Central memory CD8-positive, alpha-beta T cell (primary cell): ENCODE results near the gene ZFPM1.

ENCODE experiments used
- ATAC-seq: fragments of 150-1000 bp; cut with Tn5 transposase; replicated peaks from 2 replicates; pipeline ENCODE4 v1.10.0; 2022; ENCODE audit warnings: mild to moderate bottlenecking, moderate FRiP score, moderate number of reproducible peaks; ENCODE audit not compliant: poor library complexity, severe bottlenecking; ENCODE audit errors: extremely low read depth
- DNase-seq, 2 donors: peaks; one replicate each; pipeline ENCODE4 v3.0.0; 2021; ENCODE audit warnings: low spot score in 2 of 2
- H3K27ac Mint-ChIP-seq: one replicate; pipeline ENCODE4 v1.8.0; 2022; ENCODE audit warnings: low read depth, mild to moderate bottlenecking, moderate library complexity, mixed read lengths
- H3K27me3 Mint-ChIP-seq: one replicate; pipeline ENCODE4 v1.8.0; 2022; ENCODE audit warnings: mixed read lengths
- H3K36me3 Mint-ChIP-seq: one replicate; pipeline ENCODE4 v1.8.0; 2022; ENCODE audit warnings: mild to moderate bottlenecking, moderate library complexity, mixed read lengths; ENCODE audit not compliant: insufficient read depth
- H3K4me1 Mint-ChIP-seq: one replicate; pipeline ENCODE4 v1.8.0; 2022; ENCODE audit warnings: mixed read lengths
- H3K4me3 Mint-ChIP-seq: one replicate; pipeline ENCODE4 v1.8.0; 2022; ENCODE audit warnings: mild to moderate bottlenecking, moderate library complexity, mixed read lengths
- H3K9me3 Mint-ChIP-seq: one replicate; pipeline ENCODE4 v1.8.0; 2022; ENCODE audit warnings: mixed read lengths

ZFPM1 gene

GRCh38 chr16:88412766-88413165 lies 40.3 kb upstream of the ZFPM1 start:
- Mint-ChIP-seq H3K4me3 (no peak overlapping the region), H3K27me3 (no peaks in the 10 kb centered on the region), H3K4me1 (no peaks in the 10 kb centered on the region), H3K27ac (no peak overlapping the region), H3K36me3 (peaks cover under 1% of the 10 kb centered on the region), H3K9me3 (no peaks in the 10 kb centered on the region)
- ATAC-seq = no peak
- no peak for DNase-seq

GRCh38 chr16:88413231-88413630 lies 39.8 kb upstream of the ZFPM1 start:
- DNase-seq (no peak), ATAC-seq (no peak)
- H3K9me3 Mint-ChIP-seq = no peaks in the 10 kb centered on the region
- H3K4me1 Mint-ChIP-seq = no peaks in the 10 kb centered on the region
- H3K27ac Mint-ChIP-seq = no peak overlapping the region
- no peak overlapping the region for H3K4me3 Mint-ChIP-seq
- H3K36me3 Mint-ChIP-seq = no peaks in the 10 kb centered on the region
- H3K27me3 Mint-ChIP-seq = no peaks in the 10 kb centered on the region

DNA sequence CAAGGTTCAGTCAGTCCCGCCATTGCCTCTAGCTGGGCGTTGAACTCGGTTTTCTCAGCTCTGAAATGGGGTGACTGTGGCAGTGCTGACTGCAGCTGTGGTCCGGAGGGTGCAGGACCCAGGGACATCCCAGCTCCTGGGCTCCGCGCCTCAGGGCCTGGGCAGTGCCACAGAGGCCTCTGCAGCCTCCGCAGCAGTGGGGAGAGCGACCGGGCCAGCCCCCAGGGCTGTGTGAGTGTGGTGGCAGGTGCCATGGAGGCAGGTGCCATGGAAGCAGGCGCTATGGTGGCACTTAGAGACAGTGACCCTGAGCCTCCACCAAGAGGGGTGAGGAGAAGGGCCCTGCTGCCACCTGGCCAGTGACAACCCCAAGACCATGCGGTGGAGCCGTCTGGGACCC lies 39.4 kb upstream of the ZFPM1 start:
- Mint-ChIP-seq H3K27ac (no peak overlapping the region), H3K27me3 (no peaks in the 10 kb centered on the region), H3K9me3 (no peaks in the 10 kb centered on the region), H3K4me1 (no peaks in the 10 kb centered on the region), H3K36me3 (no peaks in the 10 kb centered on the region), H3K4me3 (no peak overlapping the region)
- DNase-seq = no peak
- ATAC-seq = no peak

DNA sequence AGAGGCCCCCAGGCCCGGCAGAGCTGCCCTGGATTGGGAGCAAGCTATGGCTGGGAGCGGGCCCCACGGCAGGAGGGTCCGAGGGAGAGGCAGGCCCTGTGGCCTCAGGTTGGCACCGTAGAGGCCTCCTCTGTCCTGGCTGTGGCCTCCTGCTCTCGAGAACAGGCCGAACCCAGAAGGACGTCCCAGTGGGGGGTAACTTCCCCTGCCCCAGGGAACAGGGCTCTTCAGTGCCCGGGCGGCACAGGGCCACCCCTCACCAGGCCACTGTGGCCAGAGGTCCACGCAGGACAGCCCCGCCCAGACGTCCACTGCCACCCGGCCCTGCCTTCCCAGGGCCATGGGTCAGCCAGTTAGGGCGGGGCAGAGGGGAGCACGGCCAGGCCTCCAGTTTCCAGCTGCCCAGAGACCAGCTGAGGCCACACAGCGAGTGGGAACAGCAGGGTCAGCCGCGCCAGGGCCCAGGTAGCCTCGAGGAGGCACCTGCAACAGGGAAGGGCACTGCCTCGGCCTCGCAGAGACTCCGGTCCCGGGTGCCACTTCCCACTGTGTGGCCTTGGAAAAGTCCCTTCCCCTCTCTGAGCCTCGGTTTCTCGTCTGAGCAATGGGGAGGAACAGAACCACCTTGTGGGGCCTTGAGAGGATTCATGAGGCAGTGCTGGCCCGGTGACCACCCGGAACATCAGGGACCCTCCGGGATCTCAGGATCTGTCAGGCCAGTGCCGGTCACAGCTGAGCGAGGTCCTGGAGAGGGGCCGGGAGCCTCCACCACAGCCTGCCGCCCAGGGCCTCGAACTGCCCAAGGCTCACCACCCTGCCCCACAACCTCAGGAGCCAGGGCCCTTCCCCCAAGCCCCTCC lies 38.3 kb upstream of the ZFPM1 start:
- Mint-ChIP-seq H3K9me3 (no peaks in the 10 kb centered on the region), H3K27ac (no peak overlapping the region), H3K4me1 (no peaks in the 10 kb centered on the region), H3K36me3 (no peaks in the 10 kb centered on the region), H3K4me3 (no peak overlapping the region), H3K27me3 (no peaks in the 10 kb centered on the region)
- DNase-seq (no peak), ATAC-seq (no peak)

GRCh38 chr16:88415381-88415705 lies 37.7 kb upstream of the ZFPM1 start:
- no peaks in the 10 kb centered on the region for H3K4me1 Mint-ChIP-seq

DNA sequence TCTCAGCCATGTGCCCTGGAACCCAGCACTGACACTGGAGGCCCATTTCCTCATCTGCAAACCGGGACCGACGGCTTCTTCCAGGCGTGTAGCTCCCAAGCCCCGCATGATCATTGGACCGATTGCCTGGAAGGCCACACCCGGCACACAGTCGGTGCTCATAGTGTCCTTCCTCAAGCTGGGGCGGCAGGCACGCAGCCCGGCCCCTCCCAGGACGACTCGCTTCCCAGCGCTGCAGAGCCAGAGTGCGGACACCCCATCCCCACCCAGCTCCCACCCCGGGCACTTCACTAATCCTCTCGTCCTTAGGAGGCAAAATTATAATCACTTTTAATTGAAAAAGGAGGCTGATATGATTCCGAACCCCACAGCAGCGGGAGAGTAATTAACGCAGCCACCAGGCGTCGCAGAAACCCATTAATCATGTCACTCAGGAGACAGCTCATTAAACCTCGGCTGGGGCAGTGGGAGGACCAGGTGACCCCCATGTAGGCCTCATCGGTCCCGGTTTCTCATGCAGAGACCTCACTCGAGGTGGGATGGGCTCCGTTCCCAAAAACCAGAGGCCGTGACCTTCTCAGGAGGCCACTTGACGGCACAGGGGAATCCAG lies 37.3 kb upstream of the ZFPM1 start:
- no peak overlapping the region for H3K4me3 Mint-ChIP-seq
- no peaks in the 10 kb centered on the region for H3K9me3 Mint-ChIP-seq
- H3K27me3 Mint-ChIP-seq = no peaks in the 10 kb centered on the region
- no peaks in the 10 kb centered on the region for H3K36me3 Mint-ChIP-seq
- H3K4me1 Mint-ChIP-seq = no peaks in the 10 kb centered on the region
- ATAC-seq (no peak), DNase-seq (no peak)
- no peak overlapping the region for H3K27ac Mint-ChIP-seq

More at GRCh38 chr16:88415381-88415705, 37.7 kb upstream of the ZFPM1 start:
- H3K9me3 Mint-ChIP-seq = no peaks in the 10 kb centered on the region
- no peaks in the 10 kb centered on the region for H3K27me3 Mint-ChIP-seq
- no peak overlapping the region for H3K4me3 Mint-ChIP-seq
- H3K27ac Mint-ChIP-seq = no peak overlapping the region
- ATAC-seq (no peak), DNase-seq (no peak)
- H3K36me3 Mint-ChIP-seq = no peaks in the 10 kb centered on the region

DNA sequence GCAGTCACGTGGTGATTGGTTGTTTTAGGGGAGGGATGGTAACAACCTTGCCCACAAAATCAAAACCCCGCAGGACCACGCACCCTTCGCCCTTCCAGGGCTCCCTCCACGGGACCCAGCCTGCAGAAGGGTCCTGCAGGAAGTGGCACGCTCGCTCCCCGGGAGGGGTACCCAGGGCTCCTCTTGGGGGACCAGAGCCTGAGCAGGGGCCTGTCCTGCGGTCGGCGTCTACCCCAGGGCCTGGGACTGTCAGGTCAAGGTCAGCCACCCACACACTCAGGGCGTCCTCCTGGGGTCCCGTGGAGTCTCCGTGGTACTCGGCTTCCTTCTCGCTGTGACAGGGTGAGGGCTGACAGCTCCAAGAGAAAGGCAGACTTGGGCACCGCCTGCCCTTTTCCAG lies 36.4 kb upstream of the ZFPM1 start:
- Mint-ChIP-seq H3K4me1 (no peaks in the 10 kb centered on the region), H3K27me3 (no peaks in the 10 kb centered on the region), H3K27ac (no peak overlapping the region), H3K36me3 (no peaks in the 10 kb centered on the region), H3K4me3 (no peak overlapping the region), H3K9me3 (no peaks in the 10 kb centered on the region)
- no peak for DNase-seq
- no peak for ATAC-seq

- ATAC-seq = no peak
- H3K4me3 Mint-ChIP-seq = no peak overlapping the region
- H3K36me3 Mint-ChIP-seq = no peaks in the 10 kb centered on the region
- no peaks in the 10 kb centered on the region for H3K9me3 Mint-ChIP-seq
- no peaks in the 10 kb centered on the region for H3K4me1 Mint-ChIP-seq
- no peaks in the 10 kb centered on the region for H3K27me3 Mint-ChIP-seq
- H3K27ac Mint-ChIP-seq = no peak overlapping the region
- DNase-seq = no peak
Measured at GRCh38 chr16:88417684-88418476, 35.2 kb upstream of the ZFPM1 start.

GRCh38 chr16:88418869-88419268 lies 34.2 kb upstream of the ZFPM1 start:
- no peaks in the 10 kb centered on the region for H3K9me3 Mint-ChIP-seq
- no peak overlapping the region for H3K27ac Mint-ChIP-seq
- no peaks in the 10 kb centered on the region for H3K27me3 Mint-ChIP-seq
- ATAC-seq (no peak), DNase-seq (no peak)
- H3K4me3 Mint-ChIP-seq = no peak overlapping the region
- no peaks in the 10 kb centered on the region for H3K4me1 Mint-ChIP-seq
- H3K36me3 Mint-ChIP-seq = no peaks in the 10 kb centered on the region

GRCh38 chr16:88419790-88420189 lies 33.3 kb upstream of the ZFPM1 start:
- Mint-ChIP-seq H3K27ac (no peak overlapping the region), H3K4me1 (peaks cover under 1% of the 10 kb centered on the region), H3K9me3 (no peaks in the 10 kb centered on the region), H3K36me3 (no peaks in the 10 kb centered on the region), H3K27me3 (no peaks in the 10 kb centered on the region), H3K4me3 (no peak overlapping the region)
- DNase-seq (no peak), ATAC-seq (no peak)

DNA sequence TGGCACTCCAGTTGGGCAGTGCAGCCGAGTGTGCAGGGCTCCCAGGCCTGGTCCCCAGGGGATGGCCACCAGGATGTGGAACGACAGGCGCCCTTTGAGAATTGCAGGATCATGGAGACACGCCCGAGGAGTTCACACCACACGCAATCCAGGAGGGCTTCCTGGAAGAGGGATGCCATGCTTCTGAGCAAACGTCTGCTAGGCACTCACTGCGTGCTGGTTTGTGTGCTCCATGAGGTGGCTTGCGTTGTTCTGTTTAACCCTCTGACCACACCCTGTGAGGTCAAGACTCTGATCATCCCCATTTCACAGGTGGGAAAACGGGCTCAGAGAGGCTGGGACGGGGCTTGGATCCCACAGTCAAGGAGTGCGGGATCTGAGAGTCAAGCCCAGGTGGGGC lies 32.6 kb upstream of the ZFPM1 start:
- no peaks in the 10 kb centered on the region for H3K9me3 Mint-ChIP-seq
- ATAC-seq = no peak

DNA sequence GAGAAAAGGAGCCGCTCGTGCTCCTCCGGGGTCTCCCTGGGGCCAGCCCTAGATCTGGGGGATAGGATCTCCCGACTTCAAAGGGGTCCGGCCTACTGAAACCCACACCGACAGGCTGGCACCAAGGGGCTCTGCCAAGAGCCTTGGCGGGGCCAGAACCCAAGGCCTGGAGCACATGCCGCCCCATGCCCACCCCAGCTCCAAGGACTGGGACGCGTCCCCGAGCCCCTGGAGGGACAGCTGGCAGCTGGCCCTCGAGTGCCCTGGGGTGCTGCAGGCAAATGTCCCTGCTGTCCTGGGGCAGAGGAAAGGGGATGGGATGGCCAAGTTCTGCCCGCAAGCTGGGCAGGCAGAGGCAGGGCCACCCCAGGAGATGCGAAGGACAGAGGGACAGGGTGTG lies 31.8 kb upstream of the ZFPM1 start:
- peaks cover 8% of the 10 kb centered on the region for H3K4me1 Mint-ChIP-seq
- H3K36me3 Mint-ChIP-seq = no peaks in the 10 kb centered on the region
- no peak overlapping the region for H3K27ac Mint-ChIP-seq
- ATAC-seq = no peak
- H3K4me3 Mint-ChIP-seq = no peak overlapping the region
- H3K27me3 Mint-ChIP-seq = no peaks in the 10 kb centered on the region
- H3K9me3 Mint-ChIP-seq = no peaks in the 10 kb centered on the region
- DNase-seq = no peak

More for the DNA sequence above, 32.6 kb upstream of the ZFPM1 start:
- no peak overlapping the region for H3K4me3 Mint-ChIP-seq
- no peaks in the 10 kb centered on the region for H3K27me3 Mint-ChIP-seq
- no peak overlapping the region for H3K27ac Mint-ChIP-seq
- H3K36me3 Mint-ChIP-seq = no peaks in the 10 kb centered on the region
- no peak for DNase-seq
- H3K4me1 Mint-ChIP-seq = peaks cover 8% of the 10 kb centered on the region
